CD1c-positive myeloid dendritic cell (primary cell): ENCODE measurements around the gene OR6X1.

Source experiments
- DNase-seq: peaks from one replicate; pipeline ENCODE4 v3.0.0-alpha.2; 2016; ENCODE audit errors: extremely low spot score

The OR6X1 gene, protein sequence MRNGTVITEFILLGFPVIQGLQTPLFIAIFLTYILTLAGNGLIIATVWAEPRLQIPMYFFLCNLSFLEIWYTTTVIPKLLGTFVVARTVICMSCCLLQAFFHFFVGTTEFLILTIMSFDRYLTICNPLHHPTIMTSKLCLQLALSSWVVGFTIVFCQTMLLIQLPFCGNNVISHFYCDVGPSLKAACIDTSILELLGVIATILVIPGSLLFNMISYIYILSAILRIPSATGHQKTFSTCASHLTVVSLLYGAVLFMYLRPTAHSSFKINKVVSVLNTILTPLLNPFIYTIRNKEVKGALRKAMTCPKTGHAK

DNA sequence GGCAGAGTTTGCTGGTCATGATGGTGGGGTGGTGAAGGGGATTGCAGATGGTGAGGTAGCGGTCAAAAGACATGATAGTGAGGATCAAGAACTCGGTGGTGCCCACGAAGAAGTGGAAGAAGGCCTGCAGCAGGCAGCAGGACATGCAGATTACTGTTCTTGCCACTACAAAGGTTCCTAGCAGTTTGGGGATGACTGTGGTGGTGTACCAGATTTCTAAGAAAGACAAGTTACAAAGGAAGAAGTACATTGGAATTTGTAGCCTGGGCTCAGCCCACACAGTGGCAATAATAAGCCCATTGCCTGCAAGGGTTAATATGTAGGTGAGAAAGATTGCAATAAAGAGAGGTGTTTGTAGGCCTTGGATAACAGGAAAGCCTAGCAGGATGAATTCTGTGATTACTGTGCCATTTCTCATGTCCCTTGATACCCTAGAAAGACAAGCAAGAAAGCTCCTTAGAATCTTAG is at the start of gene OR6X1:
TSS of gene OR6X1 (minus strand) at position 418 of the 468 bp plus-strand sequence. CDS start at position 418, 0 bp downstream.
- no peak for DNase-seq

DNA sequence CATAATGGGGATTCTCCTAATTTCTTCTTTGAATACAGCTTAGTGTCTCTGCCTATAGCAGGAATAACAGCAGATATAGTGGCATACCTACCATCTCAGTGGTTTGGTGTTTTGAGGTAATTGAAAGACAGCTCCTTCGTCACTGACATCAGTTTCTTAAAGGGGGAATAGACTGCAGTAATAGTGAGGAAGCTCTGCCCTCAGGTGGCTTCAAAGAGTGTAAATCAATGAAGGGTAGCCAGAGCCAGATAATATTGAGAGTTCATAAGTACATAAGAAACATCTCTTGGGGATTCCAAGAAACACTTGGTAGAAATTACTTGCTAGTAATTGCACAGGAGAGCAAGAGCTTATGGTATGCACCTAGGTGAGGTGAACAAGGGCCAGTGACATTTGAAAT is 47.4 kb upstream of the OR6X1 start:
- no peak for DNase-seq

DNA sequence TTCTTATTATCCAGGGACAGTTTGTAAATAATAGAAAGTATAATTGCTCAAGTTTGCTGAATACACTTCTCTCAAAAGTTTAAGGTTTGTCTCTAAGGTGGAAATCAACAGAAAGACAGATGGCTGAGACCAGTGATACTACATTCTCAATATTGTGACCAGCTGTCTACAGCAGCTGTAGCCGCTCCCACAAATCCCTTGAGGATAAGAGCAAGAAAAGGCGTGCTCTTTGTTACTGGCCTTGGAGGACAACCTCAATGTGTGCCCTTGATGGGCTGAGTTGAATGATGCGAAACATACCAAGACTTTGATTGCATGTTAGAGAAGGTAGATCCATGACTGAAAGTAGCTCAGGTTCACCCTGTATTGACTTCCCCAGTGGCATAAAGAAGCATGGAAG is 45.7 kb upstream of the OR6X1 start:
- no peak for DNase-seq

DNA sequence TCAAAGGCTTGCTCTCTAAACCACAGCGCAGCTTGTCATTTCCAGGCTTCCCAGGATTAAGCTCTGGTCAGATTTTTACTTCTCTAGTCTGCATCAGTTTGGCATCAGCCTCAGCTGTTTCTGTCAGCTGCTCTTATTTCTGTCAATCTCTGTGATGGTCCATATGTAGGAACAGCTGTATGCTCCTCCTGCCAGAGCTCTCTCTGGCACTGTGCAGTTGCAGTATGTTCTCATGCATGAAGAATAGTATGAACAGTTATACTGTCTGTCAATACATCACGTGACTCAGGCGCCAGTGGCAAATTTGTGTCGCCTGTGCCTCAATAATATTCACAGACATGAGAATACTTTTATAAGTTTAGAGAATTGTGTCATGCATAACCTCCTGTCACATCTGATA is 45.1 kb upstream of the OR6X1 start:
- no peak for DNase-seq

DNA sequence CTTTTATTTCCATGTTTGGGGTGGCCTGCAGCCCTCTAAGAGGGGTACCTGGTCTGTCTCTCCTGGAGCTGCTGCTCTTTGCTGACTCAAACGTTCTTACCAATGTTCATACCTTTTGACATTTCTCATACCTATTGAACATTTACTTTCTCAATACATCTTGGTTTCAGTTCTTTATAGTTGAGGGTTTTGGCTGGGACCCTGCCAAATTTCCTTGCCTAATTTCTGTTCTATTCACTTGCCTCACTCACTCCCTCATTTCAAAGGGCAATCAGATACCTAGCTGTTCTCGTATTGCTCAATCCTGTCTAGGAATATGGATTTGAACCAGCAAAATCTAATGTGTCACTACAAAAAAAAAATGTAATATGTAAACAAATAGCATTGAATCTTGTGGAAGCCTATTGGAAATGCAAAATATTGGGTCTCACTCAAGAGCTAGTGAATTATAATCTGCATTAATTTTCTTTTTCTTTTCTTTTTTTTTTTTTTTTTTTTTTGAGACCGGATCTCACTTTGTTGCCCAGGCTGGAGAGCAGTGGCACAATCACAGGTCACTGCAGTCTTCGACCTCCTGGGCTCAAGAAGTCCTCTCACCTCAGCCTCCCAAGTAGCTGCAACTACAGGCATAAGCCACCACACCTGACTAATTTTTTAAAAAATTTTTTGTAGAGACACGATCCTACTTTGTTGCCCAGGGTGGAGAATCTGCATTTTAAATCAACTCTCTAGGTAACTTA is 44.4 kb upstream of the OR6X1 start:
- DNase-seq: no peak

DNA sequence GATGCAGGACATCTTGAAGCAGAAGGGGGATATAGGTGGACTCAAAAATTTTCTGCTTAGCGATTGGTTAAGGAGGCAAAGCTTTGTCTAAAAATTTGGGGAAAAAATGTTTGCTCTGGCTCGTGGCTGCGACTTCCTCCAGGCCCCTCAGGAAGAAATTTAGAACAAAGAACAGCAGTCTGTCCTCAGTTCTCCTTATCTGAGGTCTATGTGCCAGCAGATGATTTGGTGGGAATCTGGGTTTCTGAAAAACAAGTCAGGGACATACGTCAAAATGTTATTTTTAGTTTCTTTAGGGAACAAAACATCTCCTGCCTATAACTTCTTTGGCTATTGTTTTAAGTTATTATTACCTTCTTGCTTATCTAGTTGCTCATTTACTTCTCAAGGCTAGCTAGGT is 43.8 kb upstream of the OR6X1 start:
- no peak for DNase-seq

DNA sequence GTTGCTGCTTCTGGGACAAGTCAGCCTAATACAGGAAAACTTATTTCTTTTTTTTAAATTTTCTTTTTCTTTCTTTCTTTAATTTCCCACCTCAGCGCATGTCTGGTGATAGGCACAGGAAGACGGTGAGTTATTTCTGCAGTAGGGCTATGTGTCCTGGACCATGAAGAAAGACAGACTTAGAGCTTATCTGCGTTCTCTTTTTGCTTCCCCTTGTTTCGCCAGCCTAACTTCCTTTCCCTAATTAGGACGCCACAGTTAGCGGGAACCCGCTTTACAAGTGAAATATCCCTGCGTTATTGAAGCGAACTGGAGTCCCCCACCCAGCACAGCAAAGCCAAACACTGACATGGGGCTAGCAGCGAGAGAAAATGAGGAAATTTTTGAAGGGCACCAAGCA is 43.2 kb upstream of the OR6X1 start:
- no peak for DNase-seq

DNA sequence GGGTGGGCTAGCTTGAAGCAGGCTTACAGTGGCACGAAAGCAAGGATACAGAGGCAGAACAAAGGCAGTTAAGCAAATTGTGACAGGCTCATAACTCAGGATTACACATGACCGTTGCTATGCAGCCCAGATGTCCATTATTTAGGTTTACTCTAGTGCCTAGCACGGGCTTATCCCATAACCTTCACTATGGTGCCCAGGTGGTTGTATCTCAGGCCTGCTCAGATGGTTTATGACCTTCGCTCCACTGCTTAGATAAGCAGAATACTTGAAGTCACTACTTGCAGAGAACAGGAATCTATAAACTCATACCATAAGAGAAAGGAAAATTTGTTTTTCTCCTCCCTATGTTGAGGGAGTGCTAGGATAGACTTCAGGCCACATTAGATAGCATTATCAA is 42.8 kb upstream of the OR6X1 start:
- DNase-seq: no peak

DNA sequence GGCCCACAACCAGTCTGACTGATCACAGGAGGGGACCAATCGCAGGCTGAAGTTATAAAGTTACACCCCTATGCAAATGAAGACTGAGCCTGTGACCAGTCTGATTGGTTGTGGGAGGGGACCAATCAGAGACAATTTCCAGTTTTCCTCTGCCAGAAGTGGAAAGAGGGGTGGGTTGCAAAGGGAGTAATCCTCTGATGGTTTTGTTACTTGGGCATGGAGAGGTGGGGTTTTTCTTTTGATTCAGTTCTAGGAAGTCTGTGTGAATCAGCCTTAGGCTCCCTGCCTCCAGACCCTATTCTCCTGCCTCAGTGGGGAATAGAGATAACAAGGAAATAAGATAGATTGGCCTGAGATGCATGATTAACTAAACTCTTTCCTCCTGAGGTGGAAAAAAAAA is 41.9 kb upstream of the OR6X1 start:
- no peak for DNase-seq

DNA sequence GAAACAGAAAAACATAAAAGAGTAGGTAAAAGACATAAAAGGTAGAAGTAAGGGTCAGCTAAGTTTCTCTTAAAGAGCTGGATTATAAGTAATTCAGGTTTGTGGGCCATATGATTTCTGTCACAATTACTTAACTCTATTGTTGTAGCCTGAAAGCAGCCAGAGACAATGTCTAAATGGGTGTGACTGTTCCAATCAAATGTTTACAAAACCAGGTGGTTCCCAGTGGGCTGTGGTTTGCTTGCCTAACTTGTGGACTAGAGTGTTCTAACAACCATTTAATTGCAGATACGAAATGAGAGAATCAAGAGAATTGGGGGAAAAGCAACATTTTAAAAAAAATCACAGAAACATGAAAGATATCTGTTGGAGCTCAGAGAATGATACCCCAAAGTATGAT is 29.2 kb upstream of the OR6X1 start:
- DNase-seq: no peak

DNA sequence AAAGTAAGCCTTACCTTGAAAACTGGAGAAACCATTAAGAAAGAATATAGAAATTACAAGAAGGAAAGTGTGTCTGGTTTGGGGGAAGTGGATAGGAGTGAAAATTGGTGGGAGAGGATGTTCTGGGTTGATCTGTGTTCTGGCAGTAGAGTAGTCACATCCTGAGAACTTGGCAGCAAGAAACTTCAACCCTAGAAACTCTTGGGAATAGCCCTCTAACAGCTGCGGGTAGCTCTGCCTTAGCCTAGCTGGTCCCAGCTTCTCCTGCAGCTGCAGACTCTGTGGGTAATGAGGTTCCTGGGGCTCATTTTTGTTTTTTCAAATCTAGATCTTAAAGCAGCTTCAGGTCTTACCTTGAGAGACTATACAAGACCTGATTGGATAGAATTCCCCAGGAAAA is 24.2 kb upstream of the OR6X1 start:
- no peak for DNase-seq

DNA sequence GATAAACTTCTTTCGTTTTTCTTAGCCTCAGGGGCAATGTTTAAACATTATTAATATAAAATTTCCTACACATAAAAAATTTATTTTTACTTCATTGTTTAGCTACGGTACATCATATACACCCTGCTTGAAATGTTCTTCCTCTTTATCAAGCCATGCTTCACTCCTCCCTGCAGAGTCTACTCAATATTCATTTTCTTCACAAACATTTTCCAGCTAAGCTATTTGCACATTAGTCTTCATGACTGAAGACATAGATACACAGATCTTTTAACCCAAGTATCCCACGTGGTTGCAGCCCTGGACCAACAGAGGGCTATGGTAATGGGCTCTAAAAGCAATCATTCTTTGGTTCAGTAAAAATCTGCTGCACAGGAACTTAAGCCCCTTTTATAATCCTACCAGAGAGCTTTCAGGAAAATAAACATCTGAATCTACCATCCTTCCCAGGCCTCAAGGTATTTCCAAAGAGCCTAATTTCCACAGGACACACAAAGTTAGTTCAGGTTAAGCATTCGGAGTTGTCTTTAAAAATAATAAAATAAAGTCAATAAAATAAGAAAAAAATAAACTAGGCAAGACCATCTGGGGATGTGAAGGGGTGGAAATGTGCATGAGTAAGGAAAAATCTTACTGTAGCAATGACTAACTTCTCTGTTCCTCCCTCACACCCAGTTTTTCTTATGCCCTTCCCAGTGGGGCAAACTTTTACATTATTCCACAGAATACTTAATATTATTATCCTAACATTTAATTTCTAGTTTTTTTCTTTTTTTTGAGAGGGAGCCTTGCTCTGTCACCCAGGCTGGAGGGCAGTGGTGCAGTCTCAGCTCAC is 21.6 kb upstream of the OR6X1 start:
- DNase-seq: no peak

DNA sequence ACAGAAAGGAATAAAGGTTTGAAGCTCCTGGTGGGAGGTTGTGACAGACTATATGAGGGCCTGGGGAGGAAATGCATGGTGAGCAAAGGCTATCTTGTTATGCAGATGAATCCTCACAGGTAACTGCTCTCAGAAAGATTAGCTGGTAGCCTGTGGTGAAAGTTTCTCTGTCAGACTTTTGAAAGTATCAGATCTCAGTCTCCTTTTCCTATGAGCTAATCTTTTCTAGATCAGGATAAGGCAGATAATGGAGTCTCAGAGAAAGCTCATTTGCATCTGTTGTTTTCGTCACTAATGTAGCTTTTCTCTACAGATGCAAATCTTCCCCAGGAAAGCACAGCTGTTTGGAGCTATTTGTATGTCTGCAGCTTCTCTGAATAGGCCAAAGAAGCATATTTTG is 21.0 kb upstream of the OR6X1 start:
- DNase-seq: no peak

DNA sequence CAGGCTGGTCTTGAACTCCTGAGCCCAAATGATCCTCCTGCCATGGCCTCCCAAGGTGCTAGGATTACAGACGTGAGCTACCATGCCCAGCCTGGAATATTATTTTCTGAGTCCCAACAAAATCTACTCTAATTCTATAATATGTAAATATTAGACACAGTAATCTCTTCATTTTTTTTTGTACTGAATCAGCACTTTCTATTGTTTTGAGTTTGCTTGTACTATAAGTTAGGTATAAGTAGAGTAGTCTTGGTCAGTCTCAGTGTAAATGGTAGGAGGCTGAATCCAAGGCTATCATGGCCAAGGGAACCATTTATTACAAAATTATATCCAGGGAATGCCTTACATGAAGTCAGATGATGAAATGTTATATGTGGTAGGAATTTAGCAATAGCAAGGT is 19.6 kb upstream of the OR6X1 start:
- no peak for DNase-seq

DNA sequence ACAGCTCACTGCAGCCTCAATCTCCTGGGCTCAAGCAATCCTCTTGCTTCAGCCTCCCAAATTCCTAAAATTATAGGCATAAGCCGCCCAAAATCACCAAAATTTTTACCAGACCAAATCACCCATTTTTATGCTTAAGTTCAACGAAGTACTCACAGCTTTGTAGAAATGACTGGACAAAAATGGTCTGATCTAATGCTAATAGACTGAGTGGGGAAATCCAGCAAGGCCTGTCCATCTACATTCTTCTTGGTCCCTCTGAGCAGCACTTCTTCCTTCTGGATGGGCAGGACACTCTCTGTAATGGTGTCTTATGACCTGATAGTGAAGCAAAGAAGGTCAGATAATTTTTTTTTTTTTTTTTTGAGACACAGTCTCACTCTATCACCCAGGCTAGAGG is 18.7 kb upstream of the OR6X1 start:
- DNase-seq: no peak

DNA sequence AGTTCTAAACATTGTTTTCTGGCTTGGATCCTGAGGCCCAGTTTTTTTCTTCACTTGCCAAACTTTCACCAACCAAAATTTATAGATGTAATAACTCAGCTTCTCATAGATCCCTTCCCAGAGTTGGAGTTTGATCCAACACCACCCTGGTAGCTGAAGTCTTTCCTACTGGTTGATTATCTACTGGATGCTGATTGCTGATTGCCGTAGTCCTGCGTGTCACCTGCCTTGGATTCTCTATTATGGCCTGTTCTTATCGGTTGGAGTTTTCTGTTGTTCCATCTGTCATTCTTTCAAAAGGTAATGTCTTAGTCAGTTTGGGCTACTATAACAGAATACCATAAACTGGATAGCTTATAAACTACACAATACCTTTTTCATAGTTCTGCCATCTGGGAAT is 17.3 kb upstream of the OR6X1 start:
- DNase-seq: no peak

DNA sequence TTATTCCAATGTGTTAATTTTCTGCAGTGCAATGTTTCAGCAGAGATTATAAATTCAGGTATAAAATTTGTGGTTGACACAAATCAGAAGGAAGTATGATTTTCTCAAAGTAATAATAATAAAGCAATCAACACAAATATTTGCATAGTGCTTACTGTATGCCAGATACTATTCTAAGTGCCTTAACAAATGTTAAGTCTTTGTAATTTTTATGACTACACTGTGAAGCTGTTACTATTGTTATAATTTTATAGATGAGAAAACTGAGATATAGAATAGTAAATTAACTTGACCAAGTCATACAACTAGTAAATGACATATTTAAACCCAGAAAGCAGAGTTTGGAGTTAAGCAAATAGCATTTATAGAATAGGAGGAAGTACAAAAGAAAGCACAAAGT is 16.4 kb upstream of the OR6X1 start:
- no peak for DNase-seq

DNA sequence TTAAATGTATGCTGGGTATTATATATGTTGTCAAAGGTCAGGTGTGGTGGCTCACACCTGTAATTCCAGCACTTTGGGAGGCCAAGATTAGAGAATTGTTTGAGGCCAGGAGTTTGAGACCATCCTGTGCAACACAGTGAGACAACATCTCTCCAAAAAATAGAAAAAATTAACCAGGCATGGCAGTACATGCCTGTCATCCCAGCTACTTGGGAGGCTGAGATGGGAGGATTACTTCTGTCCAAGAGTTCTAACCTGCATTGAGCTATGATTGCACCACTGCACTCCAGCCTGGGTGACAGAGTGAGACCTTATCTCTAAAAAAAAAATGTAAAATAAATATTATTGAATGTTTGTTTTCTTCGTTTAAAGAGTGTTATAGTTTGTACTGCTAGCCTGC is 11.3 kb upstream of the OR6X1 start:
- DNase-seq: no peak

DNA sequence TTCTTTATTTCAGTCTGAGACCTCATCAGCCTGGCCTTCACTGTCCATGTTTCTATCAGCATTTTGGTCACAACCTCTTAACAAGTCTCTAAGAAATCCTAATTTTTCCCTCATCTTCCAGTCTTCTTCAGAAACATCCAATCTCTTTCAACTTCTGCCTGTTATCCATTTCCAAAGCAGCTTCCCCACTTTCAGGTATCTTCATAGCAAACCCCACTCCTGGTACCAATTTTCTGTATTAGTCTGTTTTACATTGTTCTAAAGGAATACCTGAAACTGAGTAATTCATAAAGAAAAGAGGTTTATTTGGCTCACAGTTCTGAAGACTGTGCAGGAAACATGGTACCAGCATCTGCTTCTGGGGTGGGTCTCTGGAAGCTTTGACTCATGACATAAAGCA is 8.1 kb upstream of the OR6X1 start:
- no peak for DNase-seq

DNA sequence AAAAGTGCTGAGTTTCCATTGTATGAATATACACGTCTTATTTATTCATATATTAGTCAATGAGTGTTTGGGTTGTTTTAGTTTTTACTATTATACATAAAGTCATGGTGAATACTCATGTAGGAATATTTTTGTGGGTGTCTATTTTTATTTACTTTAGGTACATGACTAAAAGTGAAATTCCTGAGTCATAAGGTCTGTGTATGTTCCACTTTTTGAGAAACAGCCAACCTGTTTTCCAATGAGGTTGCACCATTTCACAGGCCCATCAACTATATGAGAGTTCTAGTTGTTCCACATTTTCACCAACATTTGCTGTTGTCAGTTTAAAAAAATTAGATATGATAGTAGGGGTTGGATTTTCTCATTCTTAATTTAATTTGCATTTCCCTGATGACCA is 6.6 kb upstream of the OR6X1 start:
- DNase-seq: no peak

DNA sequence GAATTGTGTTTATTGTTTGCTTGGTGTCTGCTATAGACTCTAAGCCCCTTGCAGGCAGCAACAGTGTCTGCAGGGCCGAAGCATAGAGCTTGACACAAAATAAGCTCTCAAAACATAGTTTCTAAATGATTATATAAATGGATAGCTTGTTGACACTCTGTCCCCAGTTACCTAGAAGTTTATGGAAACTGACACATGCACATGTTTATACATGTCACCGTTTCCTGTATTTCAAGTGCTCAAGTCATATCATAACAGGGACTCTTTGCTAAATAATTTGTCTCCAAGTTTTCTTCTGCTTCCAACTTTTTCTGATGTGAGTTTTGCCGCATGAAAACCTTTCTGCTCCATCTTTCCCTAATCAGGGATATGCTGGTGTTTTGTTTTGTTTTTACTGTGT is 3.7 kb upstream of the OR6X1 start:
- no peak for DNase-seq

DNA sequence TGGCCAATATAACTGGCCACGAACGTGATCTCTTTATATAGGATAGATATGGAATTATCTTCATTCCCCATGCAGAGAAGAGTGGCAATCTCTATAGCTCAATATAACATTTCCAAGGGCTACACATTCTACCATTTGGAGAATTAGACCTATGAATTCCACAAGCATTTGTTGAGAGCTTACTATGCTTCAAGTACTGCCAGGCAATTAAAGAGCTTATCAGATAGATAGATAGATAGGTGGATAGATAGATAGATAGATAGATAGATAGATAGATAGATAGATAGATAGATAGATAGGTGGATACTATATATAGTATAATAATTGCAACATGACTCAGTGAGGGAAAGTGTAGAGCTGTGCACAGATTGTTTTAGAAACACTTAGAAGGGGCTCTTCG is 1.5 kb upstream of the OR6X1 start:
- DNase-seq: no peak

DNA sequence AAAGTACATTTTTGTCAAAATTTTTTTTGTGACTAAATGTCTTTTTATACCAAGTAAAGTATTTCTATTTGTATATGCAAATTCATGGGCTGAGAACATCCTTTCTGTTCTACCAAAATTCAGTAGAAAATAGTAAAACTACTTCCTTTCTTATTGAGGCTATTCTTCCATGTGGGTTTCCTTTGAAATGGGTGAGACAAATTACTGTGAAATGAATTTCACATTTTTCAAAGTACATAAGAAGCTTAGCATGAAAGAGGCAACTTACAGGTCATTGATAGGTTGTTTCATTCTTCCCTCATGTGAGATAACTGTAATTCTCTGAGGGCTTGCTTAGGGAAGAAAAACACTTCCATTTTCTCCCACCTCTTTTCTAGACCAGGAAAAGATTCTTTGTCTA is 1.0 kb upstream of the OR6X1 start:
- DNase-seq: no peak
